ENCODE data around the gene SULT1C4.

The SULT1C4 gene

GRCh38 chr2:108377815-108378630, at the start of gene SULT1C4:
Gene SULT1C4 (plus strand): TSS chr2:108377954. CDS start chr2:108378338, 384 bp downstream.
- Histone ChIP-seq H3K4me2 (ENCODE audit: low read length) (no peak within 1 kb of the TSS), H3K9me3 (ENCODE audit: control insufficient read depth, insufficient read depth, low read length) (no peaks in the 10 kb centered on the region), H3K9me2 (replicated peaks; ENCODE audit: control insufficient read depth, low read length) (no peaks in the 10 kb centered on the region), H4K20me1 (ENCODE audit: control insufficient read depth, insufficient read depth, low read depth, low read length) (no peaks in the 10 kb centered on the region), H3K36me3 (ENCODE audit: control insufficient read depth, low read length) (no peaks in the 10 kb centered on the region), H3K4me3 (ENCODE audit: low read length) (no peak within 1 kb of the TSS), H3K79me2 (ENCODE audit: control insufficient read depth, low read length) (no peaks in the 10 kb centered on the region), H3K27ac (ENCODE audit: low read depth, low read length) (no peak within 1 kb of the TSS), H3K27me3 (ENCODE audit: control insufficient read depth, low read length) (peaks cover 3% of the 10 kb centered on the region; the same call in 1 of the 2 replicates), H3K4me1 (ENCODE audit: control insufficient read depth, low read length) (no peaks in the 10 kb centered on the region), H3F3A (ENCODE audit: control insufficient read depth, insufficient read depth) (no peaks in the 10 kb centered on the region)
- TF ChIP-seq CTCF (IDR thresholded peaks at IDR 0.05; ENCODE audit: low read depth, low read length, poor library complexity, severe bottlenecking) = no peak
- TF ChIP-seq EZH2phosphoT487 (IDR thresholded peaks at IDR 0.05; ENCODE audit: borderline replicate concordance, low read length) = no peak

GRCh38 chr2:108329771-108330170, 48.0 kb upstream of the SULT1C4 start:
- no peak overlapping the region for H3K4me2 ChIP-seq (ENCODE audit: low read length)
- no peak for TF ChIP-seq CTCF (IDR thresholded peaks at IDR 0.05; ENCODE audit: low read depth, low read length, poor library complexity, severe bottlenecking)
- TF ChIP-seq EZH2phosphoT487 (IDR thresholded peaks at IDR 0.05; ENCODE audit: borderline replicate concordance, low read length) = no peak
- no peaks in the 10 kb centered on the region for H3K9me3 ChIP-seq (ENCODE audit: control insufficient read depth, insufficient read depth, low read length)
- H3F3A ChIP-seq (ENCODE audit: control insufficient read depth, insufficient read depth) = no peaks in the 10 kb centered on the region
- H3K27ac ChIP-seq (ENCODE audit: low read depth, low read length) = no peak overlapping the region
- peaks cover 5% of the 10 kb centered on the region; the same call in 1 of the 2 replicates for H3K27me3 ChIP-seq (ENCODE audit: control insufficient read depth, low read length)
- H4K20me1 ChIP-seq (ENCODE audit: control insufficient read depth, insufficient read depth, low read depth, low read length) = no peaks in the 10 kb centered on the region
- H3K79me2 ChIP-seq (ENCODE audit: control insufficient read depth, low read length) = no peaks in the 10 kb centered on the region
- no peak overlapping the region for H3K4me3 ChIP-seq (ENCODE audit: low read length)
- no peaks in the 10 kb centered on the region for H3K36me3 ChIP-seq (ENCODE audit: control insufficient read depth, low read length)
- no peaks in the 10 kb centered on the region for H3K9me2 ChIP-seq (replicated peaks; ENCODE audit: control insufficient read depth, low read length)
- no peaks in the 10 kb centered on the region for H3K4me1 ChIP-seq (ENCODE audit: control insufficient read depth, low read length)

GRCh38 chr2:108330979-108331378, 46.8 kb upstream of the SULT1C4 start:
- H3K4me1 ChIP-seq (ENCODE audit: control insufficient read depth, low read length) = no peaks in the 10 kb centered on the region
- no peaks in the 10 kb centered on the region for H3K9me2 ChIP-seq (replicated peaks; ENCODE audit: control insufficient read depth, low read length)
- H3K79me2 ChIP-seq (ENCODE audit: control insufficient read depth, low read length) = no peaks in the 10 kb centered on the region
- H3K9me3 ChIP-seq (ENCODE audit: control insufficient read depth, insufficient read depth, low read length) = no peaks in the 10 kb centered on the region
- no peaks in the 10 kb centered on the region for H3F3A ChIP-seq (ENCODE audit: control insufficient read depth, insufficient read depth)
- peaks cover 5% of the 10 kb centered on the region; the same call in 1 of the 2 replicates for H3K27me3 ChIP-seq (ENCODE audit: control insufficient read depth, low read length)
- H3K4me2 ChIP-seq (ENCODE audit: low read length) = no peak overlapping the region
- no peak for TF ChIP-seq EZH2phosphoT487 (IDR thresholded peaks at IDR 0.05; ENCODE audit: borderline replicate concordance, low read length)
- no peak for TF ChIP-seq CTCF (IDR thresholded peaks at IDR 0.05; ENCODE audit: low read depth, low read length, poor library complexity, severe bottlenecking)
- H4K20me1 ChIP-seq (ENCODE audit: control insufficient read depth, insufficient read depth, low read depth, low read length) = no peaks in the 10 kb centered on the region
- H3K4me3 ChIP-seq (ENCODE audit: low read length) = no peak overlapping the region
- H3K27ac ChIP-seq (ENCODE audit: low read depth, low read length) = no peak overlapping the region
- H3K36me3 ChIP-seq (ENCODE audit: control insufficient read depth, low read length) = no peaks in the 10 kb centered on the region

Measured in DOHH2 (cell line).